Keratinocyte (primary cell): ENCODE data around the gene MAD1L1.

Source experiments
- CTCF ChIP-seq, 3 experiments: IDR thresholded peaks in 1 of 3; conservative IDR thresholded peaks in 1 of 3; optimal IDR thresholded peaks in 1 of 3; 2 replicates in 2 of 3; 3 replicates in 1 of 3; pipeline versions ENCODE3 to v1.5.1; 2011; ENCODE audit warnings: low read length in 3 of 3, mild to moderate bottlenecking in 3 of 3, moderate library complexity in 2 of 3, control low read depth in 1 of 3, inconsistent platforms in 1 of 3; ENCODE audit not compliant: insufficient read depth in 2 of 3; ENCODE audit errors: extremely low read depth in 1 of 3
- EZH2 ChIP-seq: IDR thresholded peaks from one replicate; pipeline ENCODE4 v1.6.1; 2012; ENCODE audit warnings: inconsistent platforms, mild to moderate bottlenecking, low read length, moderate library complexity

GRCh38 chr7:2249744-2250323 is 17.1 kb upstream of the MAD1L1 start:
- TF ChIP-seq CTCF (optimal IDR thresholded peaks at IDR 0.05 in 1 of 3, IDR thresholded peaks at IDR 0.05 in 1 of 3, conservative IDR thresholded peaks at IDR 0.05 in 1 of 3; ENCODE audit: extremely low read depth in 1 of 3, insufficient read depth in 2 of 3, low read length in 3 of 3) (no peak), EZH2 (no peak)
